PC-3 (cell line): ENCODE measurements around the gene MAGI1. TPM values are rescaled to one million over a fixed set of nuclear protein-coding genes. Genes with fewer than 3 reads are reported as not detected.
A peak's percentile ranks its signal among the peaks of the same experiment; 100 is the strongest.

ENCODE experiments used
- ATAC-seq: fragments of 200-7000 bp; cut with Tn5 transposase; 2 replicates; pipeline ENCODE4 v1.9.1; 2020; ENCODE audit warnings: mild to moderate bottlenecking, moderate library complexity
- BruUV-seq: library from RNA; stranded (reverse); fragments of 400-500 nt; replicated peaks from 2 replicates; lab custom pipeline; 2021; lab: Mats Ljungman, UMichigan
- CTCF ChIA-PET: fragments of 300-600 bp; sonication (Branson Sonifier 250); formaldehyde crosslinking; loops from one replicate; lab custom pipeline; 2022; ENCODE audit warnings: antibody characterized with exemption; lab: Charles Lee
- POLR2A ChIA-PET: fragments of 300-600 bp; sonication (Branson Sonifier 250); formaldehyde crosslinking; loops from one replicate; lab custom pipeline; 2022; ENCODE audit warnings: antibody characterized with exemption; ENCODE audit not compliant: unreplicated experiment; lab: Charles Lee
- DNase-seq: peaks from one replicate; pipeline ENCODE4 v3.0.0-alpha.2; 2015
- H2AFZ ChIP-seq: fragments of 300-600 bp; sonication (generic); 2 replicates; pipeline ENCODE4 v1.6.0; 2016; ENCODE audit warnings: antibody characterized with exemption, low read length
- H3F3A ChIP-seq: fragments of 300-600 bp; sonication (generic); one replicate; pipeline ENCODE4 v1.6.0; 2017; ENCODE audit warnings: antibody characterized with exemption, low read length, control low read depth, mild to moderate bottlenecking; ENCODE audit not compliant: unreplicated experiment
- H3K27ac ChIP-seq: fragments of 300-600 bp; sonication (generic); 2 replicates; pipeline ENCODE4 v1.5.1; 2016; ENCODE audit warnings: mild to moderate bottlenecking, low read length
- H3K27me3 ChIP-seq: fragments of 300-600 bp; sonication (generic); 2 replicates; pipeline ENCODE4 v1.6.1; 2016; ENCODE audit warnings: low read length, mixed read lengths
- H3K36me3 ChIP-seq: fragments of 300-600 bp; sonication (generic); 2 replicates; pipeline ENCODE4 v1.6.1; 2016; ENCODE audit warnings: low read depth, mixed run types, low read length, mixed read lengths
- H3K4me1 ChIP-seq: fragments of 300-600 bp; sonication (generic); 2 replicates; pipeline ENCODE4 v1.5.1; 2016; ENCODE audit warnings: low read length; ENCODE audit not compliant: insufficient read depth
- H3K4me2 ChIP-seq: fragments of 300-600 bp; sonication (generic); 2 replicates; pipeline ENCODE4 v1.6.0; 2016; ENCODE audit warnings: low read length
- H3K4me3 ChIP-seq: fragments of 300-600 bp; sonication (generic); 2 replicates; pipeline ENCODE4 v1.5.1; 2016; ENCODE audit warnings: mild to moderate bottlenecking, low read length, mixed read lengths
- H3K79me2 ChIP-seq: fragments of 300-600 bp; sonication (generic); 2 replicates; pipeline ENCODE4 v1.6.1; 2017; ENCODE audit warnings: low read length, mixed read lengths
- H3K9ac ChIP-seq: fragments of 300-600 bp; sonication (generic); 2 replicates; pipeline ENCODE4 v1.6.0; 2016; ENCODE audit warnings: mild to moderate bottlenecking, low read length
- H3K9me2 ChIP-seq: fragments of 300-600 bp; sonication (generic); replicated peaks from 2 replicates; pipeline ENCODE4 v1.6.1; 2016; ENCODE audit warnings: mixed run types, low read length, mixed read lengths
- H3K9me3 ChIP-seq: fragments of 300-600 bp; sonication (generic); 2 replicates; pipeline ENCODE4 v1.6.1; 2016; ENCODE audit warnings: low read length, mixed read lengths
- H4K20me1 ChIP-seq: fragments of 300-600 bp; sonication (generic); 2 replicates; pipeline ENCODE4 v1.6.1; 2016; ENCODE audit warnings: low read length, mixed read lengths
- CTCF ChIP-seq: fragments of 300-600 bp; sonication (generic); conservative IDR thresholded peaks from 2 replicates; pipeline ENCODE4 v1.5.1; 2017; ENCODE audit warnings: antibody characterized with exemption, low read depth, mild to moderate bottlenecking, low read length
- EZH2 ChIP-seq: fragments of 300-600 bp; sonication (generic); IDR thresholded peaks from one replicate; pipeline ENCODE4 v1.6.1; 2017; ENCODE audit warnings: antibody characterized with exemption, mild to moderate bottlenecking, low read length; ENCODE audit not compliant: unreplicated experiment
- EZH2phosphoT487 ChIP-seq: fragments of 300-600 bp; sonication (generic); IDR thresholded peaks from 2 replicates; pipeline ENCODE4 v1.6.1; 2018; ENCODE audit warnings: mild to moderate bottlenecking, antibody characterized with exemption, low read length, borderline replicate concordance
- intact Hi-C: fragments of 100-400 bp; cut with micrococcal nuclease; formaldehyde crosslinking; loops from 2 replicates; pipeline ENCODE4 v1.9.0; 2023
- total RNA-seq: library from RNA; depleted of rRNA; stranded (reverse); fragments of >200 nt; gene quantifications from 2 replicates; pipeline ENCODE4 v1.2.3, GENCODE V29; 2014

MAGI1 gene
- total RNA-seq, 1 experiment from 2014 or later: 8.9 TPM

GRCh38 chr3:65995030-65995429, 43.7 kb downstream of the MAGI1 start:
- H3K4me2 ChIP-seq: no peak overlapping the region
- H3K4me1 ChIP-seq: peaks cover 7% of the 10 kb centered on the region
- H3K27me3 ChIP-seq: no peaks in the 10 kb centered on the region
- H3K79me2 ChIP-seq: no peaks in the 10 kb centered on the region
- no peaks in the 10 kb centered on the region for H3F3A ChIP-seq
- no peaks in the 10 kb centered on the region for H3K9me2 ChIP-seq
- no peak overlapping the region for H3K4me3 ChIP-seq
- no peak overlapping the region for H3K27ac ChIP-seq
- H3K36me3 ChIP-seq: no peaks in the 10 kb centered on the region
- ATAC-seq (peak; percentile 45), DNase-seq (peak; percentile 33)
- no TSS peak for BruUV-seq
- TF ChIP-seq CTCF (no peak), EZH2phosphoT487 (no peak), EZH2 (no peak)
- no peaks in the 10 kb centered on the region for H3K9me3 ChIP-seq
- H4K20me1 ChIP-seq: no peaks in the 10 kb centered on the region
- POLR2A ChIA-PET: no interaction called here
- no peak overlapping the region for H3K9ac ChIP-seq
- intact Hi-C loops: no loop called here
- CTCF ChIA-PET: no interaction called here
- H2AFZ ChIP-seq: no peak overlapping the region

GRCh38 chr3:65993134-65993900, 45.4 kb downstream of the MAGI1 start:
- H3K9me3 ChIP-seq: no peaks in the 10 kb centered on the region
- no peak overlapping the region for H2AFZ ChIP-seq
- H3K4me3 ChIP-seq: no peak overlapping the region
- H4K20me1 ChIP-seq: no peaks in the 10 kb centered on the region
- ATAC-seq (no peak), DNase-seq (no peak)
- H3K9ac ChIP-seq: no peak overlapping the region
- peaks cover 7% of the 10 kb centered on the region for H3K4me1 ChIP-seq
- no peaks in the 10 kb centered on the region for H3K79me2 ChIP-seq
- no peaks in the 10 kb centered on the region for H3F3A ChIP-seq
- no peak overlapping the region for H3K27ac ChIP-seq
- BruUV-seq: no TSS peak
- no peaks in the 10 kb centered on the region for H3K9me2 ChIP-seq
- H3K36me3 ChIP-seq: no peaks in the 10 kb centered on the region
- ChIA-PET CTCF (no interaction called here), POLR2A (no interaction called here)
- H3K27me3 ChIP-seq: no peaks in the 10 kb centered on the region
- H3K4me2 ChIP-seq: no peak overlapping the region
- TF ChIP-seq EZH2 (no peak), CTCF (no peak), EZH2phosphoT487 (no peak)
- intact Hi-C loops: no loop called here

- H2AFZ ChIP-seq: no peak overlapping the region
- CTCF ChIA-PET: no interaction called here
- no peak overlapping the region for H3K9ac ChIP-seq
- H3K4me3 ChIP-seq: no peak overlapping the region
- no peaks in the 10 kb centered on the region for H3K27me3 ChIP-seq
- H3K79me2 ChIP-seq: no peaks in the 10 kb centered on the region
- H3K4me2 ChIP-seq: no peak overlapping the region
- H4K20me1 ChIP-seq: no peaks in the 10 kb centered on the region
- no peak overlapping the region for H3K27ac ChIP-seq
- intact Hi-C loops: no loop called here
- peaks cover 7% of the 10 kb centered on the region for H3K4me1 ChIP-seq
- BruUV-seq: no TSS peak
- ATAC-seq: no peak; the same call in 1 of the 2 replicates
- POLR2A ChIA-PET: no interaction called here
- TF ChIP-seq EZH2 (no peak), EZH2phosphoT487 (no peak), CTCF (no peak)
- H3K36me3 ChIP-seq: no peaks in the 10 kb centered on the region
- H3K9me2 ChIP-seq: no peaks in the 10 kb centered on the region
- H3K9me3 ChIP-seq: no peaks in the 10 kb centered on the region
- DNase-seq: no peak
- no peaks in the 10 kb centered on the region for H3F3A ChIP-seq
Measured at GRCh38 chr3:65992106-65992505, 46.6 kb downstream of the MAGI1 start.
